SK-N-SH treated with all-trans-retinoic acid at 6 μM for 48 hours (cell line): ENCODE results near the gene C1orf52.

Experiments used
- ATAC-seq: fragments of 200-7000 bp; cut with Tn5 transposase; 3 replicates; pipeline ENCODE4 v1.9.1; 2020; ENCODE audit warnings: mild to moderate bottlenecking, moderate library complexity
- BACH2 ChIP-seq: fragments of 250-450 bp; sonication (Bioruptor Pico); IDR thresholded peaks from 2 replicates; pipeline ENCODE4 v1.9.0; 2021; ENCODE audit warnings: mild to moderate bottlenecking, borderline replicate concordance
- CSDC2 ChIP-seq: fragments of 250-450 bp; sonication (Bioruptor Pico); IDR thresholded peaks from 2 replicates; pipeline ENCODE4 v1.5.0; 2020; ENCODE audit warnings: mild to moderate bottlenecking, moderate library complexity
- GLIS3 ChIP-seq: fragments of 250-450 bp; sonication (Bioruptor Pico); IDR thresholded peaks from 2 replicates; pipeline ENCODE4 v1.5.0; 2020; ENCODE audit warnings: mild to moderate bottlenecking, moderate library complexity
- OSR1 ChIP-seq: fragments of 250-450 bp; sonication (Bioruptor Pico); IDR thresholded peaks from 2 replicates; pipeline ENCODE4 v1.8.0; 2022; ENCODE audit warnings: moderate library complexity, mild to moderate bottlenecking, inconsistent platforms
- POU6F1 ChIP-seq: fragments of 250-450 bp; sonication (Bioruptor Pico); IDR thresholded peaks from 2 replicates; pipeline ENCODE4 v1.8.0; 2021; ENCODE audit warnings: low read depth, mild to moderate bottlenecking, moderate library complexity, borderline replicate concordance
- PPARA ChIP-seq: fragments of 250-450 bp; sonication (Bioruptor Pico); IDR thresholded peaks from 2 replicates; pipeline ENCODE4 v1.5.0; 2020; ENCODE audit warnings: mild to moderate bottlenecking, borderline replicate concordance
- RARB ChIP-seq: fragments of 250-450 bp; sonication (Bioruptor Pico); IDR thresholded peaks from 2 replicates; pipeline ENCODE4 v1.8.0; 2021; ENCODE audit warnings: mild to moderate bottlenecking, moderate library complexity
- SNAI2 ChIP-seq: fragments of 250-450 bp; sonication (Bioruptor Pico); IDR thresholded peaks from 2 replicates; pipeline ENCODE4 v1.5.0; 2020; ENCODE audit warnings: mild to moderate bottlenecking, moderate library complexity
- TCF4 ChIP-seq: fragments of 250-450 bp; sonication (Bioruptor Pico); IDR thresholded peaks from 2 replicates; pipeline ENCODE4 v1.8.0; 2021; ENCODE audit warnings: mild to moderate bottlenecking, moderate library complexity, borderline replicate concordance
- TOX ChIP-seq: fragments of 250-450 bp; sonication (Bioruptor Pico); IDR thresholded peaks from 2 replicates; pipeline ENCODE4 v1.8.0; 2021; ENCODE audit warnings: mild to moderate bottlenecking, moderate library complexity, borderline replicate concordance
- TSHZ2 ChIP-seq: fragments of 250-450 bp; sonication (Bioruptor Pico); IDR thresholded peaks from 2 replicates; pipeline ENCODE4 v1.5.0; 2020; ENCODE audit warnings: mild to moderate bottlenecking, moderate library complexity
- ZC3H10 ChIP-seq: fragments of 250-450 bp; sonication (Bioruptor Pico); IDR thresholded peaks from 2 replicates; pipeline ENCODE4 v1.5.1; 2021; ENCODE audit warnings: mild to moderate bottlenecking, moderate library complexity
- ZFP30 ChIP-seq: fragments of 450-650 bp; formaldehyde crosslinking; IDR thresholded peaks from 2 replicates; pipeline ENCODE4 v1.5.0; 2022; ENCODE audit warnings: mild to moderate bottlenecking, moderate library complexity
- ZNF565 ChIP-seq: fragments of 450-650 bp; formaldehyde crosslinking; conservative IDR thresholded peaks from 2 replicates; pipeline ENCODE4 v1.5.0; 2020; ENCODE audit warnings: low read depth, mild to moderate bottlenecking, moderate library complexity
- ZNF8 ChIP-seq: fragments of 450-650 bp; formaldehyde crosslinking; IDR thresholded peaks from 2 replicates; pipeline ENCODE4 v1.5.0; 2020; ENCODE audit warnings: mild to moderate bottlenecking, moderate library complexity
- TF ChIP-seq, protein P1 (sequence below): fragments of 250-450 bp; sonication (Bioruptor Pico); IDR thresholded peaks from 2 replicates; pipeline ENCODE4 v1.5.1; 2021; ENCODE audit warnings: mild to moderate bottlenecking, moderate library complexity

The C1orf52 gene

DNA sequence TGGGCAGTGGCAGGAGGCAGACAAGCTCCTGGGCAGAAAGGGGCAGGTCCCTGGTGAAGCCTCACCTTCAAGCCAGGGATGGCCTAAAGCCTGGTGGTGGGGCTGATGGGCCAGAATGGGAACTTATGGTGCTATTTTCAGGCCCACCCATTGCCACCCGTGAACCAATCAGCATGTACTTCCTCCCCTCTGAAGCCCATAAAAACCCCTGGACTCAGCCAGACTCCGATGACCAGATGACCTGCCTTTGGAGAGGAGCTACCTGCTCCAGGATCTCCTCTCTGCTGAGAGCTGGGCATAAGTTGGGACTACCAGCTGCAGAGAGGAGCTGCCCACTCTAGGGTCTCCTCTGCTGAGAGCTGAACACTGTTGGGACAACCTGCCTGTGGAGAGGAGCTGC, 24.7 kb upstream of the C1orf52 start:
- TF ChIP-seq, protein P1, sequence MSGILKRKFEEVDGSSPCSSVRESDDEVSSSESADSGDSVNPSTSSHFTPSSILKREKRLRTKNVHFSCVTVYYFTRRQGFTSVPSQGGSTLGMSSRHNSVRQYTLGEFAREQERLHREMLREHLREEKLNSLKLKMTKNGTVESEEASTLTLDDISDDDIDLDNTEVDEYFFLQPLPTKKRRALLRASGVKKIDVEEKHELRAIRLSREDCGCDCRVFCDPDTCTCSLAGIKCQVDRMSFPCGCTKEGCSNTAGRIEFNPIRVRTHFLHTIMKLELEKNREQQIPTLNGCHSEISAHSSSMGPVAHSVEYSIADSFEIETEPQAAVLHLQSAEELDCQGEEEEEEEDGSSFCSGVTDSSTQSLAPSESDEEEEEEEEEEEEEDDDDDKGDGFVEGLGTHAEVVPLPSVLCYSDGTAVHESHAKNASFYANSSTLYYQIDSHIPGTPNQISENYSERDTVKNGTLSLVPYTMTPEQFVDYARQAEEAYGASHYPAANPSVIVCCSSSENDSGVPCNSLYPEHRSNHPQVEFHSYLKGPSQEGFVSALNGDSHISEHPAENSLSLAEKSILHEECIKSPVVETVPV (CRISPR knock-in tag) = no peak
- TF ChIP-seq ZNF565 (no peak), SNAI2 (CRISPR knock-in tag) (no peak), TCF4 (CRISPR knock-in tag) (no peak), CSDC2 (CRISPR knock-in tag) (no peak), GLIS3 (CRISPR knock-in tag) (no peak), BACH2 (no peak), TSHZ2 (no peak), ZC3H10 (CRISPR knock-in tag) (no peak)
- TF ChIP-seq, all 23 proteins: peak for 0

DNA sequence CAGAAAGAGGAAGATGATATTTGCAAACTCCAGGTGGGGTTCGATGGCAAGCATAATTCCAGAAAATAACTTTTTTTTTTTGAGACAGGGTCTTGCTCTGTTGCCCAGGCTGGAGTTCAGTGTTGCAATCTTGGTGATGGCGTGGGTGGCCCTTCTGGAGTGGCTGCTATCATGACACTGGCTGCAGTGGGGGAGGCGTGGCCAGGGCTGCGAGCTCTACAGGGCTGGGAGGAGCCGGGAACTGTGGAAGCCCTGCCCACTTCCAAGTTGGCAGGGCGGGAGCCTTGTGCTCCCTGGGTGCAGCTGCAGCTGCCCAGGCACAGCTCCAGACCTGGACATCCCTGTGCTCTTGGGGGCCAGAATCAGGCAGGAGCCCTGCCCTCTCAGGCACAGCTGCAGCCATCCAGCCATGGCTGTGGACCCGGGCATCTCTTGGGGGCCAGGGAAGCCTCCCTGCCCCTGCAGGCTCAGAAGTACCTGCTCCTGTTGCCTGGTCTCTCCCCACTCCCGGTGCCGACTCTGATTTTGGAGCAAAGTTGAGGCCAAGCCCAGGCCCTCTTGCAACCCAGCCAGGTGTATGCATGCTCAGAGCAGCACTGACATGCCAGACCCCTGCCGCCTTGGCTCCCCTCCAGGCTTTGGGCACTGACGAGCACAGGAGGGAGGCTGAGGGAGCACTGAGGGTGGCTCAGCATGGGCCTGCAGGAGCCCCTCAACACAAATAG, 24.2 kb upstream of the C1orf52 start:
- TF ChIP-seq CSDC2 (CRISPR knock-in tag) = no peak
- TF ChIP-seq POU6F1 (CRISPR knock-in tag) = no peak
- no peak for TF ChIP-seq RARB (CRISPR knock-in tag)
- no peak for TF ChIP-seq TCF4 (CRISPR knock-in tag)
- TF ChIP-seq GLIS3 (CRISPR knock-in tag) = no peak
- no peak for TF ChIP-seq PPARA
- no peak; the same call in 2 of the 3 replicates for ATAC-seq

More for the DNA sequence above, 24.7 kb upstream of the C1orf52 start:
- no peak for ATAC-seq

DNA sequence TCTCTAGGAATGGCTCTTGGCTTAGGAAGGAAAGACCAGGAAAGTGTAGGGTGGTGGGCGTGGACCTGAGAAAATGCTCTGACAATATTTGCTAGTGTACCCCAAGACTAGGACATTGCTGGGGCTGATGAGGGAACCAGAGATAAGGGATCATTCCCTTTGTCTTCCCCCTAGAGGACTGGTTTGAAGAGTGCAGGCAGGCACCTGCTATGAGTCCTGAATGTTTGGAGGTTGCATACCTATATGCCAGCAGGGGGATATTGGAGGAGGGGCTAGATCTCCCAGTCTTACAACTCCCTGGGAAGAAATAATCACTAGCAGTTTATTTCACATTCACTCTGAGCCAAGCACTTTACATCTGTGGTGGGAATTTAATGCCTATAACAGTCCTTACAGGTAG, 23.0 kb upstream of the C1orf52 start:
- no peak for ATAC-seq
- no peak for TF ChIP-seq OSR1 (CRISPR knock-in tag)
- TF ChIP-seq TSHZ2 = no peak

DNA sequence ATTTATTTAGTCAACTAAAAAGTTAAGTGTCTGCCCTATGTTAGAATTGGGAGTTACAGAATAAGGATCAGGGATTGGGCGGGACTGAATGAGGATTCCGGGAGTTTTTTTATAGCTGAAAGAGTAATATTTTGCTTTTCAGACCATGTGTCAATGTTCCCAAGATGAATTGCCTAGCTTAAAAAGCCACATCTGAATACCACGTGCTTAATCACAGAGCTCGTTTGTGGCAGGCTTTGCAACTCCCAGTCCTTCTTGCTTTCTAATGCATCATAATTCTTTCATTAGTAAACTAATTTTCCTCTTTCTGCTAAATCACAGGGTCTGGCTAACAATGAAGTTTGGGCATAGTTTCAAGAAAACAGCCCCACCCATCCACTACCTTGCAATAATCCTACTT, 21.2 kb upstream of the C1orf52 start:
- TF ChIP-seq ZFP30 (CRISPR knock-in tag) (no peak), TOX (CRISPR knock-in tag) (no peak), ZNF8 (no peak), CSDC2 (CRISPR knock-in tag) (no peak), BACH2 (no peak), TCF4 (CRISPR knock-in tag) (no peak), RARB (CRISPR knock-in tag) (no peak)
- TF ChIP-seq, protein P1 (CRISPR knock-in tag) = no peak
- TF ChIP-seq, all 23 proteins: peak for 0
- ATAC-seq = no peak
